PC-9 (cell line): ENCODE measurements around the gene NOX3. TPM values are rescaled to one million over a fixed set of nuclear protein-coding genes. Genes with fewer than 3 reads are reported as not detected.

Source experiments
- BruUV-seq: library from RNA; stranded (reverse); fragments of 400-500 nt; replicated peaks from 2 replicates; lab custom pipeline; 2021; lab: Mats Ljungman, UMichigan
- CTCF ChIA-PET: fragments of 300-600 bp; sonication (Branson Sonifier 250); formaldehyde crosslinking; loops from one replicate; lab custom pipeline; 2022; ENCODE audit warnings: antibody characterized with exemption; lab: Charles Lee
- POLR2A ChIA-PET: fragments of 300-600 bp; sonication (Branson Sonifier 250); formaldehyde crosslinking; loops from one replicate; lab custom pipeline; 2022; ENCODE audit warnings: antibody characterized with exemption; ENCODE audit not compliant: unreplicated experiment; lab: Charles Lee
- DNase-seq, 2 experiments: peaks; one replicate each; pipeline versions ENCODE4 v3.0.0 to v3.0.0-alpha.2; 2015 to 2022; ENCODE audit warnings: mixed read lengths in 1 of 2
- H2AFZ ChIP-seq: fragments of 200-600 bp; sonication (generic); 2 replicates; pipeline ENCODE4 v1.8.1; 2017; ENCODE audit warnings: antibody characterized with exemption
- H3F3A ChIP-seq: fragments of 200-600 bp; sonication (generic); 2 replicates; pipeline ENCODE4 v1.8.1; 2017; ENCODE audit warnings: antibody characterized with exemption, mild to moderate bottlenecking, low read depth; ENCODE audit not compliant: insufficient read depth
- H3K27ac ChIP-seq: fragments of 200-600 bp; sonication (generic); 2 replicates; pipeline ENCODE4 v1.6.1; 2016; ENCODE audit warnings: mixed run types
- H3K27me3 ChIP-seq: fragments of 200-600 bp; sonication (generic); 2 replicates; pipeline ENCODE4 v1.6.1; 2016; ENCODE audit warnings: low read depth, mixed run types; ENCODE audit not compliant: insufficient read depth
- H3K36me3 ChIP-seq: fragments of 200-600 bp; sonication (generic); 2 replicates; pipeline ENCODE4 v1.6.1; 2016; ENCODE audit warnings: low read depth, mixed run types
- H3K4me1 ChIP-seq: fragments of 200-600 bp; sonication (generic); replicated peaks from 2 replicates; pipeline ENCODE4 v1.6.1; 2016; ENCODE audit warnings: mixed run types; ENCODE audit not compliant: insufficient read depth
- H3K4me2 ChIP-seq: fragments of 200-600 bp; sonication (generic); 2 replicates; pipeline ENCODE4 v1.6.1; 2017; ENCODE audit warnings: mixed run types
- H3K4me3 ChIP-seq: fragments of 200-600 bp; sonication (generic); 2 replicates; pipeline ENCODE4 v1.6.1; 2016; ENCODE audit warnings: mixed run types
- H3K79me2 ChIP-seq: fragments of 200-600 bp; sonication (generic); 2 replicates; pipeline ENCODE4 v1.6.1; 2017; ENCODE audit warnings: low read depth, mixed run types
- H3K9me2 ChIP-seq: fragments of 200-600 bp; sonication (generic); 2 replicates; pipeline ENCODE4 v1.8.1; 2017; ENCODE audit warnings: mild to moderate bottlenecking; ENCODE audit not compliant: insufficient read depth
- H3K9me3 ChIP-seq: fragments of 200-600 bp; sonication (generic); 2 replicates; pipeline ENCODE4 v1.8.1; 2016; ENCODE audit warnings: low read depth; ENCODE audit not compliant: insufficient read depth
- H4K20me1 ChIP-seq: fragments of 200-600 bp; sonication (generic); 2 replicates; pipeline ENCODE4 v1.8.1; 2017; ENCODE audit not compliant: insufficient read depth
- CTCF ChIP-seq: fragments of 200-600 bp; sonication (generic); conservative IDR thresholded peaks from 2 replicates; pipeline ENCODE4 v1.6.1; 2017; ENCODE audit warnings: mixed run types, antibody characterized with exemption, mild to moderate bottlenecking, moderate library complexity
- EZH2 ChIP-seq: fragments of 200-600 bp; sonication (generic); IDR thresholded peaks from 2 replicates; pipeline ENCODE4 v1.8.0; 2017; ENCODE audit warnings: antibody characterized with exemption, low read depth
- intact Hi-C: fragments of 100-400 bp; cut with micrococcal nuclease; formaldehyde crosslinking; loops from one replicate; pipeline ENCODE4 v1.10.0; 2022; ENCODE audit not compliant: unreplicated experiment
- total RNA-seq: library from RNA; stranded (reverse); gene quantifications from 2 replicates; pipeline ENCODE4 v1.2.3, GENCODE V29; 2021

The NOX3 gene
- total RNA-seq, 1 experiment from 2014 or later = not detected

- CTCF ChIA-PET = no interaction called here
Observed at GRCh38 chr6:155434096-155434495, 21.5 kb downstream of the NOX3 start.

GRCh38 chr6:155432293-155432692 is 23.3 kb downstream of the NOX3 start:
- no peak overlapping the region for H3K27ac ChIP-seq
- no peaks in the 10 kb centered on the region for H3F3A ChIP-seq
- ChIA-PET CTCF (no interaction called here), POLR2A (no interaction called here)
- DNase-seq = no peak
- H3K36me3 ChIP-seq = no peaks in the 10 kb centered on the region
- H3K4me1 ChIP-seq = no peaks in the 10 kb centered on the region
- H3K79me2 ChIP-seq = no peaks in the 10 kb centered on the region
- H3K9me2 ChIP-seq = no peaks in the 10 kb centered on the region
- no peak overlapping the region for H3K4me3 ChIP-seq
- no peak overlapping the region for H2AFZ ChIP-seq
- no peaks in the 10 kb centered on the region for H3K27me3 ChIP-seq
- no peaks in the 10 kb centered on the region for H4K20me1 ChIP-seq
- H3K9me3 ChIP-seq = no peaks in the 10 kb centered on the region
- intact Hi-C loops = no loop called here
- no TSS peak for BruUV-seq
- no peak overlapping the region for H3K4me2 ChIP-seq
- TF ChIP-seq CTCF = no peak
- TF ChIP-seq EZH2 = no peak

More at GRCh38 chr6:155434096-155434495, 21.5 kb downstream of the NOX3 start:
- intact Hi-C loops = no loop called here
- Histone ChIP-seq H3K4me1 (no peaks in the 10 kb centered on the region), H3K4me2 (no peak overlapping the region), H3F3A (no peaks in the 10 kb centered on the region), H2AFZ (peak overlapping the region; percentile 39; the same call in 1 of the 2 replicates), H3K36me3 (no peaks in the 10 kb centered on the region), H3K27me3 (no peaks in the 10 kb centered on the region), H3K9me3 (no peaks in the 10 kb centered on the region), H3K9me2 (no peaks in the 10 kb centered on the region), H4K20me1 (no peaks in the 10 kb centered on the region), H3K4me3 (no peak overlapping the region), H3K27ac (no peak overlapping the region), H3K79me2 (no peaks in the 10 kb centered on the region)
- TF ChIP-seq EZH2 (no peak), CTCF (no peak)
- no peak for DNase-seq
- no TSS peak for BruUV-seq
- POLR2A ChIA-PET = no interaction called here

- TF ChIP-seq CTCF (no peak), EZH2 (no peak)
- Histone ChIP-seq H3K4me1 (no peaks in the 10 kb centered on the region), H4K20me1 (no peaks in the 10 kb centered on the region), H3F3A (no peaks in the 10 kb centered on the region), H3K27me3 (no peaks in the 10 kb centered on the region), H3K79me2 (no peaks in the 10 kb centered on the region), H3K4me3 (no peak overlapping the region), H3K27ac (no peak overlapping the region), H3K9me2 (no peaks in the 10 kb centered on the region), H3K9me3 (no peaks in the 10 kb centered on the region), H3K36me3 (no peaks in the 10 kb centered on the region), H3K4me2 (no peak overlapping the region), H2AFZ (no peak overlapping the region)
- intact Hi-C loops = no loop called here
- no TSS peak for BruUV-seq
- ChIA-PET CTCF (no interaction called here), POLR2A (no interaction called here)
- no peak for DNase-seq
Observed at GRCh38 chr6:155429321-155429893, 26.2 kb downstream of the NOX3 start.
